ENCODE data around the gene RAVER1.

The RAVER1 gene

GRCh38 chr19:10332965-10333757 lies at the start of gene RAVER1 (continued):
- TF ChIP-seq SCRT1 (tag by site-specific recombination; IDR thresholded peaks at IDR 0.05; ENCODE audit: borderline replicate concordance) (peak; percentile 94), ZNF138 (tag by site-specific recombination; IDR thresholded peaks at IDR 0.05; ENCODE audit: borderline replicate concordance) (no peak), ZNF623 (tag by site-specific recombination; IDR thresholded peaks at IDR 0.05) (no peak; the same call in 1 of the 2 replicates), WT1 (tag by site-specific recombination; IDR thresholded peaks at IDR 0.05) (peak; percentile 68; the same call in 1 of the 2 replicates), ZFHX2 (tag by site-specific recombination; conservative IDR thresholded peaks at IDR 0.05) (peak; percentile 97), ZNF140 (tag by site-specific recombination; IDR thresholded peaks at IDR 0.05) (no peak), ZBTB20 (tag by site-specific recombination; IDR thresholded peaks at IDR 0.05) (peak; percentile 76; the same call in 1 of the 2 replicates), ZBTB48 (tag by site-specific recombination; IDR thresholded peaks at IDR 0.05) (peak; percentile 86), ZNF433 (tag by site-specific recombination; IDR thresholded peaks at IDR 0.05; ENCODE audit: low read depth) (no peak), ZNF274 (IDR thresholded peaks at IDR 0.05; ENCODE audit: low read length) (no peak), ZNF274 (tag by site-specific recombination; IDR thresholded peaks at IDR 0.05; ENCODE audit: borderline replicate concordance) (no peak), SP7 (tag by site-specific recombination; IDR thresholded peaks at IDR 0.05) (peak; percentile 90), HOXC10 (CRISPR knock-in tag; IDR thresholded peaks at IDR 0.05) (no peak), ZXDB (tag by site-specific recombination; IDR thresholded peaks at IDR 0.05) (peak; percentile 97), ZNF248 (tag by site-specific recombination; IDR thresholded peaks at IDR 0.05) (no peak), YY2 (tag by site-specific recombination; IDR thresholded peaks at IDR 0.05) (peak; percentile 83), ZNF488 (tag by site-specific recombination; IDR thresholded peaks at IDR 0.05) (0 out of 2 replicates have a peak, but pooled peaks have one; percentile 42), ZNF830 (tag by site-specific recombination; IDR thresholded peaks at IDR 0.05; ENCODE audit: low read depth) (no peak), EGR2 (tag by site-specific recombination; IDR thresholded peaks at IDR 0.05; ENCODE audit: low read depth) (peak; percentile 95), ZFP37 (tag by site-specific recombination; IDR thresholded peaks at IDR 0.05) (peak; percentile 88), TRIM28 (IDR thresholded peaks at IDR 0.05; ENCODE audit: borderline replicate concordance, low read length) (no peak), ZNF580 (tag by site-specific recombination; IDR thresholded peaks at IDR 0.05) (peak; percentile 90), ZNF24 (tag by site-specific recombination; IDR thresholded peaks at IDR 0.05) (peak; percentile 87), ZNF133 (tag by site-specific recombination; IDR thresholded peaks at IDR 0.05) (no peak), ZNF555 (tag by site-specific recombination; conservative IDR thresholded peaks at IDR 0.05) (no peak), PRDM1 (tag by site-specific recombination; IDR thresholded peaks at IDR 0.05) (peak; percentile 36; the same call in 1 of the 2 replicates), GLIS2 (tag by site-specific recombination; IDR thresholded peaks at IDR 0.05) (peak; percentile 96), GLI4 (tag by site-specific recombination; IDR thresholded peaks at IDR 0.05) (peak; percentile 89), ZNF398 (tag by site-specific recombination; IDR thresholded peaks at IDR 0.05) (peak; percentile 71)
- TF ChIP-seq, protein P1, sequence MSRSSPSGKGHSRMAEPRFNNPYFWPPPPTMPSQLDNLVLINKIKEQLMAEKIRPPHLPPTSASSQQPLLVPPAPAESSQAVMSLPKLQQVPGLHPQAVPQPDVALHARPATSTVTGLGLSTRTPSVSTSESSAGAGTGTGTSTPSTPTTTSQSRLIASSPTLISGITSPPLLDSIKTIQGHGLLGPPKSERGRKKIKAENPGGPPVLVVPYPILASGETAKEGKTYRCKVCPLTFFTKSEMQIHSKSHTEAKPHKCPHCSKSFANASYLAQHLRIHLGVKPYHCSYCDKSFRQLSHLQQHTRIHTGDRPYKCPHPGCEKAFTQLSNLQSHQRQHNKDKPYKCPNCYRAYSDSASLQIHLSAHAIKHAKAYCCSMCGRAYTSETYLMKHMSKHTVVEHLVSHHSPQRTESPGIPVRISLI (tag by site-specific recombination; IDR thresholded peaks at IDR 0.05) = no peak
- TF ChIP-seq, protein P2, sequence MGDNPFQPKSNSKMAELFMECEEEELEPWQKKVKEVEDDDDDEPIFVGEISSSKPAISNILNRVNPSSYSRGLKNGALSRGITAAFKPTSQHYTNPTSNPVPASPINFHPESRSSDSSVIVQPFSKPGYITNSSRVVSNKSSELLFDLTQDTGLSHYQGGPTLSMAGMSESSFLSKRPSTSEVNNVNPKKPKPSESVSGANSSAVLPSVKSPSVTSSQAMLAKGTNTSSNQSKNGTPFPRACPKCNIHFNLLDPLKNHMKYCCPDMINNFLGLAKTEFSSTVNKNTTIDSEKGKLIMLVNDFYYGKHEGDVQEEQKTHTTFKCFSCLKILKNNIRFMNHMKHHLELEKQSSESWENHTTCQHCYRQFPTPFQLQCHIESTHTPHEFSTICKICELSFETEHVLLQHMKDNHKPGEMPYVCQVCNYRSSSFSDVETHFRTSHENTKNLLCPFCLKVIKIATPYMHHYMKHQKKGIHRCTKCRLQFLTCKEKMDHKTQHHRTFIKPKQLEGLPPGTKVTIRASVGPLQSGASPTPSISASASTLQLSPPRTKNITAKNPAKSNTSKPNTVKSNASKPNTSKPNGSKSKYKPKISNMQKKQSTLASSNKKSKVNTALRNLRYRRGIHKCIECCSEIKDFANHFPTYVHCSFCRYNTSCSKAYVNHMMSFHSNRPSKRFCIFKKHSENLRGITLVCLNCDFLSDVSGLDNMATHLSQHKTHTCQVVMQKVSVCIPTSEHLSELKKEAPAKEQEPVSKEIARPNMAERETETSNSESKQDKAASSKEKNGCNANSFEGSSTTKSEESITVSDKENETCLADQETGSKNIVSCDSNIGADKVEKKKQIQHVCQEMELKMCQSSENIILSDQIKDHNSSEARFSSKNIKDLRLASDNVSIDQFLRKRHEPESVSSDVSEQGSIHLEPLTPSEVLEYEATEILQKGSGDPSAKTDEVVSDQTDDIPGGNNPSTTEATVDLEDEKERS (tag by site-specific recombination; IDR thresholded peaks at IDR 0.05) = peak; percentile 49; the same call in 1 of the 2 replicates

All from HEK293 (cell line).